ENCODE data around the gene HINT3. TPM values are rescaled to one million over a fixed set of nuclear protein-coding genes. Genes with fewer than 3 reads are reported as not detected.
A peak's percentile ranks its signal among the peaks of the same experiment; 100 is the strongest.

The HINT3 gene
- polyA plus RNA-seq, 1 donor from 2014 or later = 72.2 TPM

DNA sequence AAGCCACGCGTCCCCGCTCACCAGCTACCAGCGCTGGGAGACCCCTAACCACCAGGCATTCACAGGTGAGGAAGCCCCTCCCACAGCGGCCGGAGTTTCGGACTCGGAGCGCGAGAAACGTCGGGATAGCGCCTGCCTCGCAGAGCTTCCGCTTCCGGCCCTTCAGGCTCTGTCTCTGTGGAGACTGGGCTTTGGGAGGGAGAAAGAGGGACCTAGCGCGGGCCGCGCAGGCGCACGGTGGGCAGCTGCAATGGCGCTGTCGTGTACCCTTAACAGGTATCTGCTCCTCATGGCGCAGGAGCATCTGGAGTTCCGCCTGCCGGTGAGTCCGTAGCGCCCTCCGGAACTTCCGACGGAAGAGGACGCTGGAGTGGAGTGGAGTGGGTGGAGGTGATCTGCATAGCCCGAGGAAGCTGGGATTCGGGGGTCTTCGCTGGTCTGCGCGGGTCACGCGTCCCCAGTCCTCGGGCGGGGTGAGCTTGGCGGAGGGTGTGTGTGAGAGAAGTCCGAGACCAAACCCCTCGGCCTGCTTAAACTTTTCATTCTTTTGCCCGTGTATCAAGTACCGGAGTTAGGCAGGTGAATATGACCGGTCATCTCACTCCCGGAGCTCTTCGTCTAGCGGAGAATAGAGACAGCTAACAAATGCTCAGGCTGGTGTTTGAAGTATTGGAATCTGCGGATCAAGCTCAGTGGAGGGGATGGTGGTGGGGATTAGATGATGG is 29.9 kb downstream of the HINT3 start, which contains the start of gene TRMT11:
Gene TRMT11, plus strand, starts transcription at position 240 of the 725 bp plus-strand sequence. Its CDS starts 11 bp downstream, at position 251.
- H3K9me3 ChIP-seq (ENCODE audit: low read length) = no peaks in the 10 kb centered on the region
- peak within 1 kb of the TSS; percentile 70 for H3K9ac ChIP-seq (ENCODE audit: low read length)
- peaks cover 28% of the 10 kb centered on the region for H3K79me2 ChIP-seq (replicated peaks; ENCODE audit: insufficient read depth, low read length)
- no peaks in the 10 kb centered on the region for H3F3A ChIP-seq (ENCODE audit: insufficient read depth, low read length, poor library complexity, severe bottlenecking)
- no peaks in the 10 kb centered on the region for H4K20me1 ChIP-seq (ENCODE audit: insufficient read depth)
- peak within 1 kb of the TSS; percentile 80 for H2AFZ ChIP-seq (ENCODE audit: low read depth, low read length)
- peak; percentile 92 for TF ChIP-seq TAF1 (IDR thresholded peaks at IDR 0.05; ENCODE audit: low read depth)
- no peak for TF ChIP-seq RAD21 (conservative IDR thresholded peaks at IDR 0.05)
- TF ChIP-seq, protein P1, sequence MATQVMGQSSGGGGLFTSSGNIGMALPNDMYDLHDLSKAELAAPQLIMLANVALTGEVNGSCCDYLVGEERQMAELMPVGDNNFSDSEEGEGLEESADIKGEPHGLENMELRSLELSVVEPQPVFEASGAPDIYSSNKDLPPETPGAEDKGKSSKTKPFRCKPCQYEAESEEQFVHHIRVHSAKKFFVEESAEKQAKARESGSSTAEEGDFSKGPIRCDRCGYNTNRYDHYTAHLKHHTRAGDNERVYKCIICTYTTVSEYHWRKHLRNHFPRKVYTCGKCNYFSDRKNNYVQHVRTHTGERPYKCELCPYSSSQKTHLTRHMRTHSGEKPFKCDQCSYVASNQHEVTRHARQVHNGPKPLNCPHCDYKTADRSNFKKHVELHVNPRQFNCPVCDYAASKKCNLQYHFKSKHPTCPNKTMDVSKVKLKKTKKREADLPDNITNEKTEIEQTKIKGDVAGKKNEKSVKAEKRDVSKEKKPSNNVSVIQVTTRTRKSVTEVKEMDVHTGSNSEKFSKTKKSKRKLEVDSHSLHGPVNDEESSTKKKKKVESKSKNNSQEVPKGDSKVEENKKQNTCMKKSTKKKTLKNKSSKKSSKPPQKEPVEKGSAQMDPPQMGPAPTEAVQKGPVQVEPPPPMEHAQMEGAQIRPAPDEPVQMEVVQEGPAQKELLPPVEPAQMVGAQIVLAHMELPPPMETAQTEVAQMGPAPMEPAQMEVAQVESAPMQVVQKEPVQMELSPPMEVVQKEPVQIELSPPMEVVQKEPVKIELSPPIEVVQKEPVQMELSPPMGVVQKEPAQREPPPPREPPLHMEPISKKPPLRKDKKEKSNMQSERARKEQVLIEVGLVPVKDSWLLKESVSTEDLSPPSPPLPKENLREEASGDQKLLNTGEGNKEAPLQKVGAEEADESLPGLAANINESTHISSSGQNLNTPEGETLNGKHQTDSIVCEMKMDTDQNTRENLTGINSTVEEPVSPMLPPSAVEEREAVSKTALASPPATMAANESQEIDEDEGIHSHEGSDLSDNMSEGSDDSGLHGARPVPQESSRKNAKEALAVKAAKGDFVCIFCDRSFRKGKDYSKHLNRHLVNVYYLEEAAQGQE (IDR thresholded peaks at IDR 0.05; ENCODE audit: borderline replicate concordance) = peak; percentile 78
- TF ChIP-seq MXI1 (conservative IDR thresholded peaks at IDR 0.05; ENCODE audit: poor library complexity, severe bottlenecking) = peak; percentile 95
- TF ChIP-seq POLR2AphosphoS5 (IDR thresholded peaks at IDR 0.05) = peak; percentile 77
- TF ChIP-seq, protein P2, sequence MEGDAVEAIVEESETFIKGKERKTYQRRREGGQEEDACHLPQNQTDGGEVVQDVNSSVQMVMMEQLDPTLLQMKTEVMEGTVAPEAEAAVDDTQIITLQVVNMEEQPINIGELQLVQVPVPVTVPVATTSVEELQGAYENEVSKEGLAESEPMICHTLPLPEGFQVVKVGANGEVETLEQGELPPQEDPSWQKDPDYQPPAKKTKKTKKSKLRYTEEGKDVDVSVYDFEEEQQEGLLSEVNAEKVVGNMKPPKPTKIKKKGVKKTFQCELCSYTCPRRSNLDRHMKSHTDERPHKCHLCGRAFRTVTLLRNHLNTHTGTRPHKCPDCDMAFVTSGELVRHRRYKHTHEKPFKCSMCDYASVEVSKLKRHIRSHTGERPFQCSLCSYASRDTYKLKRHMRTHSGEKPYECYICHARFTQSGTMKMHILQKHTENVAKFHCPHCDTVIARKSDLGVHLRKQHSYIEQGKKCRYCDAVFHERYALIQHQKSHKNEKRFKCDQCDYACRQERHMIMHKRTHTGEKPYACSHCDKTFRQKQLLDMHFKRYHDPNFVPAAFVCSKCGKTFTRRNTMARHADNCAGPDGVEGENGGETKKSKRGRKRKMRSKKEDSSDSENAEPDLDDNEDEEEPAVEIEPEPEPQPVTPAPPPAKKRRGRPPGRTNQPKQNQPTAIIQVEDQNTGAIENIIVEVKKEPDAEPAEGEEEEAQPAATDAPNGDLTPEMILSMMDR (IDR thresholded peaks at IDR 0.05; ENCODE audit: poor library complexity, severe bottlenecking) = peak; percentile 48
- TF ChIP-seq EP300 (conservative IDR thresholded peaks at IDR 0.05; ENCODE audit: poor library complexity, severe bottlenecking) = peak; percentile 32
- TF ChIP-seq SMC3 (conservative IDR thresholded peaks at IDR 0.05; ENCODE audit: poor library complexity) = no peak
- no peak for TF ChIP-seq EZH2 (IDR thresholded peaks at IDR 0.05; ENCODE audit: borderline replicate concordance, insufficient read depth, low read length, poor library complexity, severe bottlenecking)
- peak within 1 kb of the TSS; percentile 91 for H3K4me2 ChIP-seq (ENCODE audit: low read length)
- H3K36me3 ChIP-seq (ENCODE audit: insufficient read depth, low read length) = no peaks in the 10 kb centered on the region
- H3K27ac ChIP-seq (ENCODE audit: low read length) = peak within 1 kb of the TSS; percentile 70
- peak within 1 kb of the TSS; percentile 75 for H3K4me3 ChIP-seq (ENCODE audit: low read length)
- no peaks in the 10 kb centered on the region for H3K9me2 ChIP-seq (ENCODE audit: insufficient read depth, low read length)
- H3K27me3 ChIP-seq (ENCODE audit: insufficient read depth, low read depth, low read length) = no peaks in the 10 kb centered on the region

DNA sequence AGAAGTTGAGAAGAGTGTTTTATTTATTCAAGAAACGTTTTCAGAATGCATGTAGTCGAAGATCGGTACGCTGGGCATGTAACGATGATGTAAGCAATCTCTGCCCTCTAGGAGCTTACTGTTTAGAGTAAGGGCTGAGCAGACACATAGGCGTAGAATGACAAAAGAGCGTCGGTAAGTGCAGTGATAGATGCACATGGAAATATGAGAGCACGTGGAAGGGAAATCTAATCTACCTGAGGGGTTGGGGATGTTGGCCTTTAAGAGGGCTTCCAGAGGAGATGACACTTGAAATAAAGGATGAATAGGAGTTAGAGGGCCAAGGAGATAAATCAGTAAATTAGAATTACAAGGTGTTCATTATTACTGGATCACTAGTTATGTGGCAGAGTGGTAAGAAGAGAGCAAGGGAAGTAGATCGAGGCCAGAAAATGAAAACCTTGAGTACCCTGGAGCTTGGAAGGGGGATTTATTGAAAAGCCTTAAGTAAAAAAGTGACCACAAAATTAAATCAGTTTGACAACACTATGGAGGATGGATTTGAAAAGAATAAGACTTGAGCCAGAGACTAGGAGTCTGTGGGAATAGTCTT is 30.6 kb downstream of the HINT3 start:
- Histone ChIP-seq H2AFZ (ENCODE audit: low read depth, low read length) (peak overlapping the region; percentile 80), H3K27me3 (ENCODE audit: insufficient read depth, low read depth, low read length) (no peaks in the 10 kb centered on the region), H3K4me3 (ENCODE audit: low read length) (peak overlapping the region; percentile 75), H3K27ac (ENCODE audit: low read length) (peak overlapping the region; percentile 70), H3K79me2 (replicated peaks; ENCODE audit: insufficient read depth, low read length) (peaks cover 28% of the 10 kb centered on the region), H3K36me3 (ENCODE audit: insufficient read depth, low read length) (no peaks in the 10 kb centered on the region), H3K9me2 (ENCODE audit: insufficient read depth, low read length) (no peaks in the 10 kb centered on the region), H3K4me2 (ENCODE audit: low read length) (peak overlapping the region; percentile 62), H3K9me3 (ENCODE audit: low read length) (no peaks in the 10 kb centered on the region), H3K9ac (ENCODE audit: low read length) (peak overlapping the region; percentile 70), H3F3A (ENCODE audit: insufficient read depth, low read length, poor library complexity, severe bottlenecking) (no peaks in the 10 kb centered on the region), H4K20me1 (ENCODE audit: insufficient read depth) (no peaks in the 10 kb centered on the region)
- TF ChIP-seq RAD21 (conservative IDR thresholded peaks at IDR 0.05) = no peak

All from neural cell (in vitro differentiated cells).